Sigmoid colon (tissue), 7 donors: Measurements from ENCODE around the gene SYPL2. TPM values are rescaled to one million over a fixed set of nuclear protein-coding genes. Genes with fewer than 3 reads are reported as not detected.

Experiments
- DNase-seq: peaks from one replicate; pipeline ENCODE4 v3.0.0-alpha.2; 2019
- H3K27ac ChIP-seq, 4 donors: fragments of 200-600 bp; sonication (generic); one replicate each; pipeline ENCODE4 v1.5.1; 2016 to 2019; ENCODE audit warnings: mild to moderate bottlenecking in 1 of 4
- H3K27me3 ChIP-seq, 3 donors: fragments of 200-600 bp; sonication (generic); one replicate each; pipeline ENCODE4 v1.5.1; 2019; ENCODE audit warnings: mild to moderate bottlenecking in 1 of 3
- H3K36me3 ChIP-seq, 4 donors: fragments of 200-600 bp; sonication (generic); one replicate each; pipeline ENCODE4 v1.5.1; 2016 to 2019
- H3K4me1 ChIP-seq, 4 donors: fragments of 200-600 bp; sonication (generic); one replicate each; pipeline ENCODE4 v1.5.1; 2017 to 2019
- H3K4me3 ChIP-seq, 4 donors: fragments of 200-600 bp; sonication (generic); one replicate each; pipeline ENCODE4 v1.5.1; 2017 to 2019; ENCODE audit warnings: mild to moderate bottlenecking in 2 of 4, moderate library complexity in 1 of 4
- H3K9me3 ChIP-seq, 4 donors: fragments of 200-600 bp in 3 of 4; sonication (generic) in 3 of 4; one replicate each; pipeline versions ENCODE4 v1.5.1 to v1.6.1; 2013 to 2019
- CTCF ChIP-seq, 4 experiments: fragments of 450-650 bp in 3 of 4; fragments of 200-600 bp in 1 of 4; IDR thresholded peaks; one replicate each; pipeline ENCODE4 v1.5.1; 2016 to 2019; ENCODE audit warnings: antibody characterized with exemption in 4 of 4, mild to moderate bottlenecking in 3 of 4, moderate library complexity in 2 of 4
- EP300 ChIP-seq, 4 donors: sonication (generic); formaldehyde crosslinking; IDR thresholded peaks; one replicate each; pipeline ENCODE4 v1.6.1; 2017; ENCODE audit warnings: antibody characterized with exemption in 4 of 4
- POLR2A ChIP-seq, 2 donors: fragments of 450-650 bp; IDR thresholded peaks; one replicate each; pipeline ENCODE4 v1.6.1; 2016; ENCODE audit warnings: antibody characterized with exemption in 2 of 2, mild to moderate bottlenecking in 2 of 2, moderate library complexity in 2 of 2
- POLR2AphosphoS5 ChIP-seq, 4 donors: sonication (generic); formaldehyde crosslinking; IDR thresholded peaks; one replicate each; pipeline ENCODE4 v1.6.1; 2017; ENCODE audit warnings: antibody characterized with exemption in 4 of 4
- WGBS, 2 donors: extraction: QIAGEN DNeasy Blood & Tissue Kit; methylation state at CpG; one replicate each; pipeline ENCODE4 v1.1.7; 2013; 5-methylcytosine and 5-hydroxymethylcytosine counted together
- intact Hi-C: fragments of 100-400 bp; cut with DNase I; formaldehyde crosslinking; loops from one replicate; pipeline ENCODE4 v1.15.1; 2023
- polyA plus RNA-seq, 3 donors: library from polyadenylated mRNA; stranded (reverse); fragments of 200-250 nt; gene quantifications; one replicate each; pipeline ENCODE4 v1.2.3, GENCODE V29; 2013
- total RNA-seq, 4 donors: library from RNA; depleted of rRNA; stranded (reverse); fragments of >200 nt; gene quantifications; one replicate each; pipeline ENCODE4 v1.1.0, GENCODE V29; 2016
- donor health status: healthy with polysubstance abuse.
- donor health status: Bipolar disorder and iron deficiency.
- donor health status: healthy.

Gene SYPL2
- total and polyA plus RNA-seq, 7 donors = under 0.01 to 6.9 (median 2.1) TPM; not detected in 1

- H3K27ac ChIP-seq = peak overlapping the region; percentile 62 to 76 (median 74)
- peak; percentile 80 for DNase-seq
- H3K4me1 ChIP-seq = peaks cover 0 to 22% (median 20%) of the 10 kb centered on the region in 4 donors
- H3K9me3 ChIP-seq = no peaks in the 10 kb centered on the region
- TF ChIP-seq POLR2AphosphoS5 (IDR thresholded peaks at IDR 0.05) = no peak
- no peak for TF ChIP-seq EP300 (IDR thresholded peaks at IDR 0.05)
- no peak for TF ChIP-seq CTCF (IDR thresholded peaks at IDR 0.05)
- no peak for TF ChIP-seq POLR2A (IDR thresholded peaks at IDR 0.05)
- no peaks in the 10 kb centered on the region for H3K27me3 ChIP-seq
- intact Hi-C loops = loop anchor here (5.0 kb wide), 1 partner anchor 56 kb away; the partner anchor contains the start of gene PSMA5
- 10 to 11% methylated on average over 29 of the region's 29 CpGs for WGBS, 2 donors
- peaks cover 0 to 13% (median 0%) of the 10 kb centered on the region in 4 donors for H3K36me3 ChIP-seq
- H3K4me3 ChIP-seq = peak overlapping the region; percentile 43 to 77 (median 74)
Measured at GRCh38 chr1:109482791-109483671, 16.7 kb downstream of the SYPL2 start.

- peak in 3 of 4 donors; percentile 43 to 76 (median 63) for TF ChIP-seq POLR2AphosphoS5 (IDR thresholded peaks at IDR 0.05)
- no peak for TF ChIP-seq CTCF (IDR thresholded peaks at IDR 0.05)
- WGBS, 2 donors = 1% methylated on average over 73 of the region's 73 CpGs
- peaks cover 0 to 22% (median 20%) of the 10 kb centered on the region in 4 donors for H3K4me1 ChIP-seq
- H3K27ac ChIP-seq = peak within 1 kb of the TSS; percentile 91 to 98 (median 94)
- H3K27me3 ChIP-seq = no peaks in the 10 kb centered on the region
- peak; percentile 97 for DNase-seq
- peak within 1 kb of the TSS; percentile 72 to 77 (median 74) for H3K4me3 ChIP-seq
- H3K9me3 ChIP-seq = no peaks in the 10 kb centered on the region
- intact Hi-C loops = loop anchor here (5.0 kb wide), 1 partner anchor 57 kb away; the partner anchor contains the start of gene PSMA5
- peaks cover 0 to 19% (median 2%) of the 10 kb centered on the region in 4 donors for H3K36me3 ChIP-seq
Measured at GRCh38 chr1:109483672-109484518, 17.5 kb downstream of the SYPL2 start, which contains the start of gene ATXN7L2. Gene ATXN7L2 (plus strand): TSS chr1:109483905. CDS start chr1:109483954, 49 bp downstream.

- Histone ChIP-seq H3K36me3 (peaks cover 0 to 21% (median 3%) of the 10 kb centered on the region in 4 donors), H3K4me1 (peaks cover 0 to 22% (median 20%) of the 10 kb centered on the region in 4 donors), H3K4me3 (peak overlapping the region; percentile 72 to 77 (median 74)), H3K27me3 (no peaks in the 10 kb centered on the region), H3K9me3 (no peaks in the 10 kb centered on the region), H3K27ac (peak overlapping the region; percentile 91 to 98 (median 94))
- intact Hi-C loops = loop anchor here (5.0 kb wide), 1 partner anchor 57 kb away; the partner anchor contains the start of gene PSMA5
- DNase-seq = no peak
- 35% methylated on average over 15 of the region's 15 CpGs for WGBS, 2 donors
- TF ChIP-seq POLR2AphosphoS5 (IDR thresholded peaks at IDR 0.05) = no peak
- TF ChIP-seq POLR2A (IDR thresholded peaks at IDR 0.05) = no peak
- TF ChIP-seq CTCF (IDR thresholded peaks at IDR 0.05) = no peak
- TF ChIP-seq EP300 (IDR thresholded peaks at IDR 0.05) = no peak
Measured at GRCh38 chr1:109484519-109484975, 18.2 kb downstream of the SYPL2 start.

GRCh38 chr1:109485001-109485400 is 18.7 kb downstream of the SYPL2 start:
- Histone ChIP-seq H3K4me3 (no peak overlapping the region), H3K9me3 (no peaks in the 10 kb centered on the region), H3K36me3 (peaks cover 0 to 16% (median 3%) of the 10 kb centered on the region in 4 donors), H3K4me1 (peaks cover 0 to 22% (median 20%) of the 10 kb centered on the region in 4 donors), H3K27ac (no peak overlapping the region), H3K27me3 (no peaks in the 10 kb centered on the region)
- TF ChIP-seq CTCF (IDR thresholded peaks at IDR 0.05) = no peak
- no peak for TF ChIP-seq POLR2AphosphoS5 (IDR thresholded peaks at IDR 0.05)
- no peak for TF ChIP-seq EP300 (IDR thresholded peaks at IDR 0.05)
- TF ChIP-seq POLR2A (IDR thresholded peaks at IDR 0.05) = no peak
- intact Hi-C loops = no loop called here
- WGBS, 2 donors = 28 to 33% methylated on average over 3 of the region's 3 CpGs
- no peak for DNase-seq
